HG02798 (cell line): ENCODE results near the gene ZNF785.
"Not testable (repeated sequence)": the region's sequence is repeated elsewhere in the genome, so short reads cannot be mapped to it uniquely, and the experiment has no call there.

ENCODE experiments used
- ATAC-seq: cut with Tn5 transposase; IDR thresholded peaks from one replicate; pipeline ENCODE4 v1.9.1; 2021; ENCODE audit warnings: mild to moderate bottlenecking; ENCODE audit not compliant: unreplicated experiment, poor library complexity

The ZNF785 gene

DNA sequence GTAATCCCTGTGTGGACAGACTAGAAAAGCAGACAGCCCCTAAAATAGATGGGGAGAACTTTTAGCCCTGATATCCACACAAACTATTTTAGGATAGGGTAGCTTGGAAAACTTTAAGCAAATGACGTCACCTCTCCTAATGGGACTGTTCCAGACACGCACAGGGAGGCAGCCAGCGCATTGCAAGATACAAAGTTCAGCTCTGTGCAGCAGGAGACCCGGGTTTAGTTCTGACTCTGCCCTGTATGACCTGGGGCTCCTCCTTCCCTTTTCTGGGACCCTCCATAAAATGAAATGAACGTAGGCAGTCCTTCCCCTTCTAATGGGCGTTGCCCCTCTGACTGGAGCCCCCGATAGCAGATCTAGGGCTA lies 18.4 kb upstream of the ZNF785 start:
- ATAC-seq = no peak

DNA sequence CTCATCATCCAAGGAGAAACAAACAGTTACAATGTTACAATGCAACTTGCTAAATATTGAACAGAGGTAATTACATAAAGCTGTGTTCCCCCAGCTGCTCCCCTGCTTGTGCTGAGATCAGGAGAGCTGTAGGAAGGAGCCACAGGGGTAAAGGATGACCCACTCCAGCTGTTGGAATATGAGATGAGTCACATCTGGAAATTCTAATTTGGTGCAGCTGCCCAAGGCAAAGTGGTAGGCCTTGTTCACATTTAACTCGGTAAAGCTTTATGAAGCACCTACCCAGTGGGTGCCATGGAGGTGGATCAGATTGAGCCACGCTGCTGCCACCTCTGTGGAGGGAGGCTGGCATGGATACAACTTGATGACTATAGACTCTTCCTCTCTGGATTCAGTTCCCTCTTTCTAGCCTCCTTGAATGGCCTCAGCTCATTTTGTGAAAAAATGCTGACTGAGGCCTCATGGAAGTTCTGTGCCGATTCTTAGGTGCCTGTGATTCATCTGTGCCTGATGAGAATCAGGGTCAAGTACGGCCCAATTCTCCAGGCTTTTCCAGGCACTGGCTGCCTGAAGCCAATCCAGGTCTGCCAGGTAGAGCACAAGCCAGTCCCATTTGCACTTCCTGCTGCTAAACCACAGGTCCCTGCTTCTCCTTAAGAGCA lies 17.2 kb upstream of the ZNF785 start:
- ATAC-seq = no peak

DNA sequence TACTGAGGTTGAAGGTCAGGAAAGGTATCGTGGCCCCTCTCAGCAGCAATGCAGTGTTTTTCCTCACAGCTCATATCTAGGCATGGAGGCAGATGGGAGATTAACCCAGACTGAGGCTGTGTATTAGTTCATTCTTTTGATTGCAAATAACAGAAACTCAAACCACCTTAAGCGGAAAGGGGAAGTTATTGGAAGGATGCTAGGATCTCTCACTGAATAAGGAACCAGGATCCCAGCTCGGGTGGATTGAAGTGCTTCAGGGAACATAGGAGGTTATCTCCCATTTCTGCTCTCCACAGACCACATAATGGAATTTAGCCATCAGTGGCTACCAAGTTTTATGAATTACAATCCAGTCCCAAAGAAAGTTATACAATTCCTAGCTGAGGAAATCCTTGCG lies 16.5 kb upstream of the ZNF785 start:
- no peak for ATAC-seq

GRCh38 chr16:30600929-30601328 lies 15.4 kb upstream of the ZNF785 start:
- no peak for ATAC-seq

GRCh38 chr16:30600215-30600614 lies 14.7 kb upstream of the ZNF785 start:
- ATAC-seq = no peak

DNA sequence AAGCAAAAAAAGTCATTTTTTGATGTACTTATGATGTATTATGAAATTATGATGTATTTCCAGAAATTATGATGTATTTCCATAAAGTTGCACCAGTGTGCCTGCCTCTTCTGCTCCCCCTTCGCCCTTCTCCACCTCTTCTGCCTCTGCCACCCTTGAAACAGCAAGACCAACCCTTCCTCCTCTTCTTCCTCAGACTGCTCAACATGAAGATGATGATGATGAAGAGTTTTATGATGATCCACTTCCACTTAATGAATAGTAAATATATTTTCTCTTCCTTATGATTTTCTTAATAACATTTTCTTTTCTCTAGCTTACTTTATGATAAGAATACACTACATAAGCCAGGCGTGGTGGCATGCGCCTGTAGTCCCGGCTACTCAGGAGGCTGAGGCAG lies 7.4 kb upstream of the ZNF785 start:
- no peak for ATAC-seq

DNA sequence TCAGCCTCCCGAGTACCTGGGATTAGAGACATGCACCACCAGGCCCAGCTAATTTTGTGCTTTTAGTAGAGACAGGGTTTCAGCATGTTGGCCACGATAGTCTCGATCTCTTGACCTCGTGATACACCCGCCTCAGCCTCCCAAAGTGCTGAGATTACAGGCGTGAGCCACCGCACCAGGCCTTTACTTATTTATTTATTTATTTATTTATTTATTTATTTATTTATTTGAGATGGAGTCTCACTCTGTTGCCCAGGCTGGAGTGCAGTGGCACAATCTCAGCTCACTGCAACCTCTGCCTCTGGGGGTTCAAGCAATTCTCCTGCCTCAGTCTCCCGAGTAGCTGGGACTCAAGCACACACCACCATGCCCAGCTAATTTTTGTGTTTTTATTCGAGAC lies 5.4 kb upstream of the ZNF785 start:
- ATAC-seq = not testable (repeated sequence)

GRCh38 chr16:30589582-30589981 lies 4.1 kb upstream of the ZNF785 start:
- ATAC-seq = not testable (repeated sequence)

- no peak for ATAC-seq
Measured at GRCh38 chr16:30588651-30589050, 3.2 kb upstream of the ZNF785 start.

DNA sequence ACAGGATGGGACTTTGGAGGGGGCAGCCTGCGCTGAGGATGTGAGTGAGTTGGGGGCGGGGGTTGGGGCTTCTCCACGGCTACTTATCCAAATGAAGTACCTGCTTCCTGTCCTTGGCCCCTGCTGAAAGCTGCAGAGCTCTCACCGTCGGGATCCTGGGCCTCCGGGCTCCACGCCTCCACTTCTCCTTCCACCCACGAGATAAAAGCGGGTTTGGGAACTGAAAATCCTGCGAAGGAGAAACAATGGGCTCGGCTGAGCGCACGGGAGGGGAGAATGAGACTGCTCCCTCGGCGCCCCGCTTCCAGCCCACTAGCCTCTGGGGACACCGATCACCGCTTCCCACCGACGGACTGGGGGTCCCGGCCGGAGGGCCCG lies 486 bp downstream of the ZNF785 start:
- peak; percentile 28 for ATAC-seq

GRCh38 chr16:30582611-30583340 lies 2.7 kb downstream of the ZNF785 start:
- ATAC-seq = no peak

DNA sequence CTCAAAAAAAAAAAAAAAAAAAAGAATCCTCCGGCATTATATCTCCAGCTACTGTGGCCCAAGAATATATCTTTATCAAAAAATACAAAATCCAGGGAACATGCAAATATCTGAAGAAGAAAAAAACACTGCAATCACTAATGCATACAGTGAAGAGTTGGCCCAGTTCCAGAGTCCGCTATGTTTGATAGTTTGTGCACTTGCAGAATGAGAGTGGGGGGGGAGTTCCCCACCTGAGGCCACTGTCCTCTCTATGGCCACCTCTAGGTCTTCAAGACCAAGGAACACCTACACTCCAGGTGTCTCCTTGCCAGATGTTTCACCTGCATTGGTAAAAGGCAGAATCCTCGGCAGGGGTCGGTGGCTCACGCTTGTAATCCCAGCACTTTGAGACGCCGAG lies 4.0 kb downstream of the ZNF785 start:
- ATAC-seq = no peak

GRCh38 chr16:30574678-30575077 lies 10.8 kb downstream of the ZNF785 start:
- ATAC-seq = no peak

GRCh38 chr16:30571445-30572322 lies 13.8 kb downstream of the ZNF785 start, which contains the start of gene ZNF688:
ZNF688 (minus strand) TSS chr16:30571714; CDS start chr16:30571629, 85 bp downstream.
- ATAC-seq = peak; percentile 87

DNA sequence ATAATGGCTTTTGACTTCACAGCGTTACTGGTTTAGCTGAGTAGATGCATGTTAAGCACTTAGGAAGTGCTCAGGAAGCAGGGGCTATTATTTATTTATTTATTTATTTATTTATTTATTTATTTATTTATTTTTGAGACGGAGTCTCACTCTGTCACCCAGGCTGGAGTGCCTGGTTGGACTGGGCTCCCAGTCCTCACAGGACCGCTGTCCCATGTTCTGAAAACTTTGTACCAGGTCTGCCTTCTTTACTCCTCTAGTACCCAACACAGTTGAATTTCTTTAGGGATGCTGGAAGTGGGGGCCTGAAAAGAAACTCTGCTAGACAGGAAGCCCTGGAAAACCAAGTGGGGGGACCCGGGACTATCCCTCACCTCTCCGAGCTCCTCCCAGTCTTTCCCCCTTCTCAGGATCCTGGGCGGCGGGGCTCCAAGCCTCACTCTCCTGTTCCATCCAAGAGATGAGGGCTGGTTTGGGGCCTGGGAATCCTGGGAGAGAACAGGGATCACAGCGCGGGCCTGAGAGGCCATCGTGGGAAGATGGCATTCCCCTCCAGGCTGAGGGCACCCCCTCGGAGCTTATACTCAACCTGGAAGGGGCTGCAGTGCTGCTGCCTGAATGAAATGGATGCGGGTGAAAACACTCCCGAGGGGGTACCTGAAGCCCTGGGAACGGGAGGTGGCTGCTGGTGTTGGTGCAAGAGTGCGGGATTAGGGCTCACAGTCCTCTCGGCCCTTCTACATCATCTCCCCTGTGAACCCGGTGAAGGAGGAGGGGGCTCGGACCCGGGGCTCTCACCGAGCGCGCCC lies 14.7 kb downstream of the ZNF785 start:
- ATAC-seq = no peak

DNA sequence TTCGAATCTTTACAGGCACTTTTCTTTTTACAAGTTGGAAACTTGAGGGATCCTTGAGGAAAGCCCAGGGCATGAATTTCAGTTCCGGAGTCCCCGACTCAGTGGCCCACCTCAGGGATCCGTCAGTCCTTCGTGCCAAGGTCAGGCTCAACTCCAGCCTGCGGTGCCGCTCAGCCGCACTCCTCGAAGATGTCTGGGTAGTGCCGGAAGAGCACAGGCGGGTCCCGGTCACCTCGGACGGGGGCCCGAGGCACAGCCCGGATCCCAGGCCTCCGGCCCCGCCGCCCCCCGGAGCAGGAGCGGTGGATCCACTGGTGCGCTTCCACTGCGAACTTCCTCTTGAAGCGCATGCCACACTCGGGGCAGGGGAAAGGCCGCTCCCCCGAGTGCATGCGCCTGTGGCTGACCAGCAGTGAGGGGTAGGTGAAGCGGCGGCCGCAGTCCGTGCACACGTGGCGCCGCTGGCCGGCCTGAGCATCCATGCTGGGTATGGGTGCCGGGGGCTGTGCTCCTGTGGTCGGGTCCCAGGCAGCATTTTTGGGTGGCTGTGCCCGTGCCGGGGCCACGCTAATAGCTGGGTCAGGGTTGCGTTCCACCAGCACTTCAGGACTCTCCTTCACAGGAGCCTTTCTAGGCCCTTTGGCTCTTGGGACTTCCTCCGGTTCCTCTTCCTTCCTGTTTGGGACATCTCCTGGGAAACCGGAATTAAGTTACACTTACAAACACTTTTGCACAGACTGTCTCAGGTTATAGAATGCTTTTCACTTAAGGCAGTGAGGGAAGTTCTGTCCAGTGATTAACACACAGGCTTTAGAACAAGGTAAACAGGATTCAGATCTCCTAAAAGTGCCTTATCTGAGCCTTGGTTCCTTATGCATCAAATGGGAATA lies 15.5 kb downstream of the ZNF785 start:
- ATAC-seq = no peak

DNA sequence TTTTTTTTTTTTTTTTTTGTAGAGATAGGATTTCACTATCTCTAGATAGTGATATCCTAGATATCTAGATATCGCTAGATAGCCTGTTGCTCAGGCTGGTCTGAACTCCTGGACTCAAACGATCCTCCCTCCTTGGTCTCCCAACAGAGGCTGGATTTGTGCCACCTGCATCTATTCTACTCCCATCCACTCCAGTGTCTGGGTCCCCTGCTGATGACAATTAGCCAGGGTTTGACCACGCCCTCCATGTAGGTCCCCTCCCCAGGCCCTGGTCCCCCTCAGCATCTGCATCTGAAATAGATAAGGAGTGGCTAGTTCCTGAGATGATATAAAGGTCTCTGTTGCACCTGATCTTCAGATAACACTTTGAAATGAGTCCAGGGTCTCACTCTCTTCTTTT lies 16.2 kb downstream of the ZNF785 start:
- no peak for ATAC-seq

- ATAC-seq = no peak
Measured at GRCh38 chr16:30567991-30568638, 17.4 kb downstream of the ZNF785 start.
